DMS53 (cell line): ENCODE measurements around the gene PAWR.
"Not testable (repeated sequence)": the region's sequence is repeated elsewhere in the genome, so short reads cannot be mapped to it uniquely, and the experiment has no call there.

Source experiments
- DNase-seq: peaks from one replicate; lab custom pipeline; 2025; lab: John Stamatoyannopoulos, UW

PAWR gene

DNA sequence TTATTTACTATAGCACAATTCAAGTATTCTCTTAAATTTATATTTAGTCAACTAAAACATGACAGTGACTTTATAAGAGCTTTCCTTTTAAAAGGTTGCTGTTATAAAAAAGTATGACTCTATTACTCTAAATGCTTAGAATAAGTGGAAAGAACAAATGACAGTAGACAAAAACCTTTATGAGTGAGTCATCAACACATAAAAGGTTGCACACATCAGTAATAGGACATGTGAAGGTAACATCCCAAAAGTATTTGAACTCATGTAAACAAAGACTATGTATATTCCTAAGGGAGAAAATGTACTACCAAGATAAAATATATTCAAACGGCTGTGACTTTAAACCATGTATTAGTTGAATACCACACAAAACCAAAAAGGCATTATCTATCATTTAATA, 98.8 kb downstream of the PAWR start:
- no peak for DNase-seq

GRCh38 chr12:79590751-79591150, 100.0 kb downstream of the PAWR start:
- no peak for DNase-seq

DNA sequence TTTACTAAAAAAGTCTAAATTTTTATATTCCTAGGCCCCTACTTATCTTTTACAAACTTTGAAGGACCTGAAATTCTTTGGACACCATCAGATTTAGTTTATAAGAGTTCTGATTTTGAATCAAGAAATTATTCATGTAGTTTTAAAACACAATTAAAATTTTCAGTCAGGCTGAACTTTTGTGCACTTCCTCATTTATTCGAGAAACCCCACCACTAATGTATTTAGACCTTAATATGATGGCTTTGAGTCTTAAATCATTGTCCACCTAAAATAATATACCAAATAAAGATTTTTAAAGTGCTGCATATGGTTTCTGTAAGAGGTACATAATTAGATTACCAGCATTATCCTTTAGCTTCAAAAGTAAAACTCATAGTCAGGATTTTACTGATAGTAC, 103.4 kb downstream of the PAWR start:
- no peak for DNase-seq

- DNase-seq, result no peak
Observed at GRCh38 chr12:79585147-79585546, 105.6 kb downstream of the PAWR start.

DNA sequence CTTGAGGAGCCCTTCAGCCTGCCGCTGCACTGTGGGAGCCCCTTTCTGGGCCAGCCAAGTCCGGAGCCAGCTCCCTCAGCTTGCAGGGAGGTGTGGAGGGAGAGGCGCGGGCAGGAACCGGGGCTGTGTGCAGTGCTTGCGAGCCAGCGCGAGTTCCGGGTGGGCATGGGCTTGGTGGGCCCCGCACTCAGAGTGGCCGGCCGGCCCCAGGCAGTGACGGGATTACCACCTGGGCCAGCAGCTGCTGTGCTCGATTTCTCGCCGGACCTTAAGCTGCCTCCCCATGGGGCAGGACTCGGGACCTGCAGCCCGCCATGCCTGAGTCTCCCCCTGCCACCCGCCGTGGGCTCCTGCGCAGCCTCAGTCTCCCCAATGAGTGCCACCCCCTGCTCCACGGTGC, 116.9 kb downstream of the PAWR start:
- DNase-seq, result no peak

- no peak for DNase-seq
Observed at GRCh38 chr12:79569679-79570078, 121.1 kb downstream of the PAWR start.

DNA sequence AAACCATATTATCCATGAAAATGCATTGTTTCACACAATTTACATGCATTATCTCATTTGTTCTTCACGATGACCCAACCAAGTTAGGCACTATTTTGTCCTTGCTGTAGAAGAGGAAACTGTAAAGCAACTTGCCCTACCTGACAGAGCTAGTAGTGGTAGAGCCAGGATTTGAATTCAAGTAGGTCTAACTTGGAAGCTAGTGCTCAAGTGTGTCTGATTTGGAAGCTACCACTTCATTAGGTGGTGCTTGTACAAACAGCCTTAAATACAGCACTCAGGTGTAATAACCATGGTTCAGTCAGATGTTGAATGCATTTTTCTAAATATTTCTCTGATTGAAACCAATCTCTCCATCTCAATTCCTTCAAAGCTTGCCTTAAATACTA, 123.6 kb downstream of the PAWR start:
- no peak for DNase-seq

- DNase-seq, result peak; percentile 68
Observed at GRCh38 chr12:79566452-79567174, 124.2 kb downstream of the PAWR start.

DNA sequence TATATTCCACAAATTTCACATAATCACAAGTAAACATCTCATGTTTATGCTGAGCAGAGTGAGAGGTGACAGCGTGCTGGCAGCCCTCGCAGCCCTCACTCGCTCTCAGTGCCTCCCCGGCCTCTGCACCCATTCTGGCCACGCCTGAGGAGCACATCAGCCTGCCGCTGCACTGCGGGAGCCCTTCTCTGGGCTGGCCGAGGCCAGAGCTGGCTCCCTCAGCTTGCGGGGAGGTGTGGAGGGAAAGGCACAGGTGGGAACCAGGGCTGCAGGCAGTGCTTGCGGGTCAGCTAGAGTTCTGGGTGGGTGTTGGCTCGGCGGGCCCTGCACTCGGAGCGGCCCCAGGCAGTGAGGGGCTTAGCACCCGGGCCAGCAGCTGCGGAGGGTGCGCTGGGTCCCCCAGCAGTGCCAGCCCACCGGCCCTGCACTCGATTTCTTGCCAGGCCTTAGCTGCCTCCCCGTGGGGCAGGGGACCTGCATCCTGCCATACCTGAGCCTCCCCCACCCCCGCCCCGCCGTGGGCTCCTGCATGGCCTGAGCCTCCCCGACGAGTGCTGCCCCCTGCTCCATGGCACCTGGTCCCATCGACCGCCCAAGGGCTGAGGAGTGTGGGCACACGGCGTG, 125.9 kb downstream of the PAWR start:
- not testable (repeated sequence) for DNase-seq

GRCh38 chr12:79563021-79563740, 127.6 kb downstream of the PAWR start:
- no peak for DNase-seq

DNA sequence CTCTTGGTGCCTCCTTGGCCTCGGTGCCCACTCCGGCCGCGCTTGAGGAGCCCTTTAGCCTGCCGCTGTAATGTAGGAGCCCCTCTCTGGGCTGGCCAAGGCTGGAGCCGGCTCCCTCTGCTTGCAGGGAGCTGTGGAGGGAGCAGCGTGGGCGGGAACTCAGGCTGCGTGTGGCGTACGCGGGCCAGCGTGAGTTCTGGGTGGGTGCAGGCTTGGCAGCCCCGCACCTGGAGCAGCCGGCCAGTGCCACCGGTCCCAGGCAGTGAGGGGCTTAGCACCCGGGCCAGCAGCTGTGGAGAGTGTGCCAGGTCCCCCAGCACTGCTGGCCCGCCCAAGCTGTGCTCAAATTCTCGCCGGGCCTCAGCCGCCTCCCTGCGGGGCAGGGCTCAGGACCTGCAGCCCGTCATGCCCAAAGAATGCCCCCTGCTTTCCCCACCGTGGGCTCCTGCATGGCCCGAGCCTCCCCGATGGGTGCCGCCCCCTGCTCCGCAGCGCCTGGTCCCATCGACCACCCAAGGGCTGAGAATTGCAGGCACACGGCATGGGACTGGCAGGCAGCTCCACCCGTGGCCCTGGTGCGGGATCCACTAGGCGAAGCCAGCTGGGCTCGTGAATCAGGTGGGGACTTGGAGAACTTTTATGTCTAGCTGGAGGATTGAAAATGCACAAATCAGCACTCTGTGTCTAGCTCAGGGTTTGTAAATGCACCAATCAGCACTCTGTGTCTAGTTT, 129.2 kb downstream of the PAWR start:
- DNase-seq, result no peak

DNA sequence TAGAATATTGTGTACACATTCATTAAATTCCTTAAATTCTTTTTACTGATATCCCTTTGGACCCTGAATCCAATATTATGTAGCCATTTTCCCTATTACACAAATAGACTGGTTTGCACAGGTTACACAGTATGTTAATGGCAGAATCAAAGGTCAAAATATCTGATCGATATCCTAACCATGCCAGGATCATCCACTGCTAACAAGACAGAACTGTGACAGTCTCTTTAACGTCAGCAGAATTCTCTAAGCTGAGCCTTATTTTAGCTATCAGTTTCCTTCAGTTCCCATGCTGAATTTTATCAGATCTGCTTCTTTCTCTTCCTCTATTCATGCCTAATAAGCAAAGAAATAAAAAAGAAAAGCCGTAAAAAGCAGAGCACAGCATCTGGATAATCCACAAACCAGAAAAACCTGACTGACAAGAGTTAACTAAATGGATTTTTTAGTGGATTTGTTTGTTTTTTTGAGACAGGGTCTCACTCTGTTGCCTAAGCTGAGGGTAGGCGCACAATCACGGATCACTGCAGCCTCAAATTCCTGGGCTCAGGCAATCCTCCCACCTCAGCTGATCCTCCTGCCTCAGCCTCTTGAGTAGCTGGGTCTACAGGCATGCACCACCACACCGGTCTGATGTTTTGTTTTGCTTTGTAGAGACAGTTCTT, 130.4 kb downstream of the PAWR start:
- DNase-seq, result peak; percentile 58

- DNase-seq, result no peak
Observed at GRCh38 chr12:79559591-79559990, 131.2 kb downstream of the PAWR start.

DNA sequence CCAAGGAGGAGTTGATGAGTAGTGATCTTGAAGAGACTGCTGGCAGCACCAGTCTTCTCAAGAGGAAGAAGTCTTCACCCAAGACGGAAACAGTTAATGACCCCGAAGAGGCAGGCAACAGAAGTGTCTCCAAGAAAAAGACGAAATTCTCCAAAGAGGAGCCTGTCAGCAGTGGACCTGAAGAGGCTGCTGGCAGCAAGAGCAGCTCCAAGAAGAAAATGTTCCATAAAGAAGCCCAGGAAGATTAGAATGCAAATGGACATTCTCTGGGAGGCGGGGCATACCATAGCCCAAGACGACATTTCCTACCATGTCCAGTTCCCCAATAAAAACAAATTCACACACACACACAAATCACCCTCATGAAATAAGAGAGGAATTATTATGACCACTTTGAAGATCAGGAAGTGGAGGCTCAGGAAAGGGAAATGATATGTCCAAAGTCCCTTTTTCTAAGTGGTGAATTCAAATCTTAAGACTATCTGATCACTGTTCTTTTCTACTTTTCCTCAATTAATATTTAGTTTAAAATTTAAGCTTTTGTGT, 131.8 kb downstream of the PAWR start:
- DNase-seq, result no peak

DNA sequence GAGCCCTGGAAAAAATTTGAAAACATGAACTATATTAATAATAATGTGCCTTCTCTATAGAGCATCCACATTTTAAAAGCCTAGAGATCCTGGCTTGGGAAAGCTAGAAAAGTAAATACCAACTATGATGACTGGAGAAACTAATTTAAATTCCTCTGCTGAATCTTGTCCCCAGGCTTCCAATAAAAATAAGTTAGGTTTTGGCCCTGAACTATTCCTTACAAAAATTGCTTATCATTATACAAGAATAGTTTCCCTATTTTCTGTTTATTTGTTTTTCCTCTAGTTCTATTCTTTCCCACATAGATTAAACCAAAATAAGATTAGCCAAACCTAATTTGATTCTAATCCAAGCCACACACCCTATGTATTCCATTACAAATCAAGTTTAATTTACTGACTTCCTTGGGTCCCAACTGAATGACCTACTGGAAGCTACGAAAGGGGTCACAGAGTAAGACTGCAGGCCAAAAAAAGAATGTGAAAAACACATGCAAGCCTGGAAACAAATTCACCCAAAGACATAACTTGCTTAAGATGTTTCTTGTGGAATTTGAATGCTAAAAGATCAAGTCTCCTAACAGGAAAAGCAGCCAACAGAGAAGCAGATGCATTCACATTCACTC, 133.0 kb downstream of the PAWR start:
- no peak for DNase-seq

DNA sequence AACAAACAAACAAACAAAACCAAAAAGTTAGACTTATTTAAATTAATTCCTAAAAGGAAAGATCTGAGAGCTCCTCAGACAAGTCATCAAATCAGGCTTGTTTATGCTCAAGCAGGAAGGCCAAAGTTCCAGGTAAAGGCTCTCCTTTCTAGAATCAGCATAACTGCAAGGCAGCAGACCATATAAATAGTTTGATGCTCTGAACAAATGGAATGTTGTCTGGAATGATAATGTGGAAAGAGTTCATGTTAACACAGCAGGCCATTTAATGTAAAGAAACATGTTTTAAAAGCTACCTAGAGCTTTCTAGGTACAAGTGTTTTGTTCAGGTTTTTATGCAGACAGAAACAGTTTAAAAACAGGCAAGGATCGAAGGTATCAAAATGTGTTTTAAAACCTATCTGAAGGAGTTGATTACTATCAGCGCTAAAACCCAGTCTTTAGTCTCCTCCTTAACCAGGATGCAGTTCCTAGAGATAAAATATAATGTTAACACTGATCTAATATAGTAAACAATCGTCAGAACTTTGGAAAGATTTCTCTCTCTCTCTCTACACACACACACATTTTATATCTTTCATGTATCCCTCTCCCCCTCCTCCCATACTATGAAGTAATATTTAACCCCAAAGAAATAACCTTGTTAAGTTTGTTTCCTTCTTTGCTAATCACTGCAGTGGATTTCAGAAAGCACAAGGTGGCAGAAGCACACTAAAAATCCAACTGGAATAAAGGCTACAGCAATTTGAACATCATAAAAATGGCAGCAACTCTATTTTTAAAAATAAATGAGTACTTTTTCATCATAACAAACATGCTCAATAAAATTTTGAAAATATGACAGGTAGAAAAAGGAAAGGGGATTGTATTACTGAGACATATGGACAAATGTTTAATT, 135.5 kb downstream of the PAWR start:
- DNase-seq, result peak; percentile 61

GRCh38 chr12:79553863-79554574, 136.7 kb downstream of the PAWR start:
- DNase-seq, result no peak

- DNase-seq, result no peak
Observed at GRCh38 chr12:79552192-79552591, 138.6 kb downstream of the PAWR start.

- DNase-seq, result peak; percentile 39
Observed at GRCh38 chr12:79549531-79550271, 141.1 kb downstream of the PAWR start.
